HG03439 (cell line): ENCODE data around the gene CELF4.

Experiments
- ATAC-seq: cut with Tn5 transposase; IDR thresholded peaks from one replicate; pipeline ENCODE4 v1.9.1; 2021; ENCODE audit warnings: mild to moderate bottlenecking, moderate library complexity; ENCODE audit not compliant: unreplicated experiment

CELF4 gene

GRCh38 chr18:37330173-37330572 is 235.4 kb downstream of the CELF4 start:
- no peak for ATAC-seq

GRCh38 chr18:37328946-37329719 is 236.5 kb downstream of the CELF4 start:
- no peak for ATAC-seq

GRCh38 chr18:37327063-37327577 is 238.5 kb downstream of the CELF4 start:
- no peak for ATAC-seq

- peak; percentile 84 for ATAC-seq
Measured at GRCh38 chr18:37322492-37323035, 243.0 kb downstream of the CELF4 start.

- ATAC-seq, result peak; percentile 23
Measured at GRCh38 chr18:37321582-37322491, 243.8 kb downstream of the CELF4 start.

- ATAC-seq, result no peak
Measured at GRCh38 chr18:37320317-37320716, 245.3 kb downstream of the CELF4 start.

GRCh38 chr18:37318360-37319355 is 246.9 kb downstream of the CELF4 start:
- no peak for ATAC-seq

- ATAC-seq, result no peak
Measured at GRCh38 chr18:37317486-37317885, 248.1 kb downstream of the CELF4 start.

- ATAC-seq, result no peak
Measured at GRCh38 chr18:37316468-37316867, 249.1 kb downstream of the CELF4 start.

- ATAC-seq, result no peak
Measured at GRCh38 chr18:37315935-37316334, 249.7 kb downstream of the CELF4 start.

GRCh38 chr18:37314534-37314933 is 251.1 kb downstream of the CELF4 start:
- no peak for ATAC-seq

- ATAC-seq, result no peak
Measured at GRCh38 chr18:37313624-37314023, 252.0 kb downstream of the CELF4 start.

GRCh38 chr18:37309861-37310260 is 255.7 kb downstream of the CELF4 start:
- ATAC-seq, result no peak

GRCh38 chr18:37309059-37309458 is 256.5 kb downstream of the CELF4 start:
- no peak for ATAC-seq

GRCh38 chr18:37307181-37307580 is 258.4 kb downstream of the CELF4 start:
- no peak for ATAC-seq

GRCh38 chr18:37306432-37306831 is 259.2 kb downstream of the CELF4 start:
- ATAC-seq, result no peak

GRCh38 chr18:37305066-37305465 is 260.5 kb downstream of the CELF4 start:
- ATAC-seq, result no peak

- no peak for ATAC-seq
Measured at GRCh38 chr18:37304012-37304680, 261.5 kb downstream of the CELF4 start.

- ATAC-seq, result no peak
Measured at GRCh38 chr18:37303009-37303408, 262.6 kb downstream of the CELF4 start.

- ATAC-seq, result no peak
Measured at GRCh38 chr18:37302519-37302918, 263.1 kb downstream of the CELF4 start.
